ENCODE results near the gene CD5L. TPM values are rescaled to one million over a fixed set of nuclear protein-coding genes. Genes with fewer than 3 reads are reported as not detected.

The CD5L gene
- total and polyA plus RNA-seq, 4 donors = 7.9 to 124 (median 35.4) TPM

- no peak for TF ChIP-seq NR2F2 (IDR thresholded peaks at IDR 0.05)
- no peak for TF ChIP-seq FOXA2 (IDR thresholded peaks at IDR 0.05)
- no peak for TF ChIP-seq YY1 (IDR thresholded peaks at IDR 0.05)
- no peak for TF ChIP-seq EGR1 (IDR thresholded peaks at IDR 0.05; ENCODE audit: low read depth in 2 of 2)
Observed at GRCh38 chr1:157829210-157829609, 12.4 kb downstream of the CD5L start.

GRCh38 chr1:157820299-157820698, 21.3 kb downstream of the CD5L start:
- Histone ChIP-seq H3K36me3 (ENCODE audit: control insufficient read depth in 4 of 4, insufficient read depth in 3 of 4, low read depth in 1 of 4, low read length in 3 of 4) (no peaks in the 10 kb centered on the region), H3K9me3 (ENCODE audit: control insufficient read depth in 4 of 4, low read length in 3 of 4) (no peaks in the 10 kb centered on the region), H3K4me1 (ENCODE audit: control insufficient read depth in 4 of 4, insufficient read depth in 4 of 4, low read length in 3 of 4) (no peaks in the 10 kb centered on the region), H3K27ac (ENCODE audit: low read depth in 1 of 2, low read length in 2 of 2) (no peak overlapping the region), H3K4me3 (ENCODE audit: low read depth in 1 of 3, low read length in 3 of 3) (no peak overlapping the region), H3K9ac (ENCODE audit: low read depth in 1 of 2, low read length in 2 of 2) (no peak overlapping the region), H3K27me3 (ENCODE audit: control insufficient read depth in 4 of 4, insufficient read depth in 4 of 4, low read length in 3 of 4) (no peaks in the 10 kb centered on the region)
- TF ChIP-seq RXRA (IDR thresholded peaks at IDR 0.05) (no peak), HNF4A (conservative IDR thresholded peaks at IDR 0.05) (no peak), CTCF (IDR thresholded peaks at IDR 0.05; ENCODE audit: low read depth, low read length, missing input control) (no peak), RAD21 (IDR thresholded peaks at IDR 0.05) (no peak), YY1 (IDR thresholded peaks at IDR 0.05) (no peak), TAF1 (conservative IDR thresholded peaks at IDR 0.05) (no peak)
- DNase-seq (ENCODE audit: low spot score) = no peak
- WGBS = 71% methylated on average over 2 of the region's 2 CpGs

More at GRCh38 chr1:157829210-157829609, 12.4 kb downstream of the CD5L start:
- no peaks in the 10 kb centered on the region for H3K27me3 ChIP-seq (ENCODE audit: control insufficient read depth in 4 of 4, insufficient read depth in 4 of 4, low read length in 3 of 4)
- no peak overlapping the region for H3K4me3 ChIP-seq (ENCODE audit: low read depth in 1 of 3, low read length in 3 of 3)
- no peak for DNase-seq (ENCODE audit: low spot score)
- no peaks in the 10 kb centered on the region for H3K36me3 ChIP-seq (ENCODE audit: control insufficient read depth in 4 of 4, insufficient read depth in 3 of 4, low read depth in 1 of 4, low read length in 3 of 4)
- H3K4me1 ChIP-seq (ENCODE audit: control insufficient read depth in 4 of 4, insufficient read depth in 4 of 4, low read length in 3 of 4) = no peaks in the 10 kb centered on the region
- H3K9ac ChIP-seq (ENCODE audit: low read depth in 1 of 2, low read length in 2 of 2) = no peak overlapping the region
- no peaks in the 10 kb centered on the region for H3K9me3 ChIP-seq (ENCODE audit: control insufficient read depth in 4 of 4, low read length in 3 of 4)
- no peak overlapping the region for H3K27ac ChIP-seq (ENCODE audit: low read depth in 1 of 2, low read length in 2 of 2)

GRCh38 chr1:157819896-157820295, 21.7 kb downstream of the CD5L start, which contains the start of gene FCRL1:
Gene FCRL1 (minus strand): TSS chr1:157820120. CDS start chr1:157820037, 83 bp downstream.
- Histone ChIP-seq H3K27me3 (ENCODE audit: control insufficient read depth in 4 of 4, insufficient read depth in 4 of 4, low read length in 3 of 4) (no peaks in the 10 kb centered on the region), H3K4me1 (ENCODE audit: control insufficient read depth in 4 of 4, insufficient read depth in 4 of 4, low read length in 3 of 4) (no peaks in the 10 kb centered on the region), H3K9ac (ENCODE audit: low read depth in 1 of 2, low read length in 2 of 2) (no peak within 1 kb of the TSS), H3K27ac (ENCODE audit: low read depth in 1 of 2, low read length in 2 of 2) (no peak within 1 kb of the TSS), H3K36me3 (ENCODE audit: control insufficient read depth in 4 of 4, insufficient read depth in 3 of 4, low read depth in 1 of 4, low read length in 3 of 4) (no peaks in the 10 kb centered on the region), H3K4me3 (ENCODE audit: low read depth in 1 of 3, low read length in 3 of 3) (no peak within 1 kb of the TSS), H3K9me3 (ENCODE audit: control insufficient read depth in 4 of 4, low read length in 3 of 4) (no peaks in the 10 kb centered on the region)
- WGBS = 48% methylated on average over 3 of the region's 3 CpGs
- no peak for TF ChIP-seq MAX (IDR thresholded peaks at IDR 0.05)
- no peak for TF ChIP-seq TAF1 (conservative IDR thresholded peaks at IDR 0.05)
- TF ChIP-seq HNF4A (conservative IDR thresholded peaks at IDR 0.05) = no peak
- TF ChIP-seq RAD21 (IDR thresholded peaks at IDR 0.05) = no peak
- TF ChIP-seq HNF4G (IDR thresholded peaks at IDR 0.05) = no peak
- no peak for TF ChIP-seq YY1 (IDR thresholded peaks at IDR 0.05)
- TF ChIP-seq GABPA (IDR thresholded peaks at IDR 0.05 in 1 of 2, conservative IDR thresholded peaks at IDR 0.05 in 1 of 2) = no peak
- no peak for TF ChIP-seq EGR1 (IDR thresholded peaks at IDR 0.05; ENCODE audit: low read depth in 2 of 2)
- DNase-seq (ENCODE audit: low spot score) = no peak

GRCh38 chr1:157819215-157819614, 22.4 kb downstream of the CD5L start:
- Histone ChIP-seq H3K36me3 (ENCODE audit: control insufficient read depth in 4 of 4, insufficient read depth in 3 of 4, low read depth in 1 of 4, low read length in 3 of 4) (no peaks in the 10 kb centered on the region), H3K27ac (ENCODE audit: low read depth in 1 of 2, low read length in 2 of 2) (no peak overlapping the region), H3K27me3 (ENCODE audit: control insufficient read depth in 4 of 4, insufficient read depth in 4 of 4, low read length in 3 of 4) (no peaks in the 10 kb centered on the region), H3K4me3 (ENCODE audit: low read depth in 1 of 3, low read length in 3 of 3) (no peak overlapping the region), H3K9ac (ENCODE audit: low read depth in 1 of 2, low read length in 2 of 2) (no peak overlapping the region), H3K9me3 (ENCODE audit: control insufficient read depth in 4 of 4, low read length in 3 of 4) (peaks cover 0 to 1% (median 0%) of the 10 kb centered on the region in 4 donors), H3K4me1 (ENCODE audit: control insufficient read depth in 4 of 4, insufficient read depth in 4 of 4, low read length in 3 of 4) (no peaks in the 10 kb centered on the region)
- DNase-seq (ENCODE audit: low spot score) = no peak
- 59% methylated on average over 2 of the region's 2 CpGs for WGBS
- TF ChIP-seq MAX (IDR thresholded peaks at IDR 0.05) (no peak), JUND (IDR thresholded peaks at IDR 0.05) (no peak), EGR1 (IDR thresholded peaks at IDR 0.05; ENCODE audit: low read depth in 2 of 2) (no peak), REST (IDR thresholded peaks at IDR 0.05) (no peak), NR2F2 (IDR thresholded peaks at IDR 0.05) (no peak), RXRA (IDR thresholded peaks at IDR 0.05) (no peak), HNF4A (conservative IDR thresholded peaks at IDR 0.05) (no peak), FOXA1 (IDR thresholded peaks at IDR 0.05) (no peak), YY1 (IDR thresholded peaks at IDR 0.05) (no peak)
